NB4 (cell line): ENCODE results near the gene MMP27.

Experiments
- CTCF ChIP-seq: IDR thresholded peaks from one replicate; pipeline ENCODE4 v1.5.1; 2012; ENCODE audit warnings: low read depth, low read length
- MYC ChIP-seq: IDR thresholded peaks from 2 replicates; pipeline ENCODE4 v1.6.1; 2011; ENCODE audit warnings: low read depth, low read length
- POLR2A ChIP-seq: IDR thresholded peaks from 2 replicates; pipeline ENCODE4 v1.6.1; 2011; ENCODE audit warnings: mild to moderate bottlenecking; ENCODE audit not compliant: insufficient read length; ENCODE audit errors: extremely low read depth

GRCh38 chr11:102680945-102681344, 24.6 kb downstream of the MMP27 start:
- TF ChIP-seq CTCF (no peak), POLR2A (no peak), MYC (no peak)
